HEK293 (cell line): ENCODE data around the gene RAD52.
A peak's percentile ranks its signal among the peaks of the same experiment; 100 is the strongest.

Experiments used
- CTCF ChIA-PET: fragments of 350-600 bp; formaldehyde crosslinking; extraction: SDS; loops from one replicate; lab custom pipeline; 2021; ENCODE audit warnings: antibody characterized with exemption; lab: Yijun Ruan, JAX
- POLR2A ChIA-PET: fragments of 300-600 bp; formaldehyde crosslinking; extraction: SDS; loops from one replicate; lab custom pipeline; 2020; ENCODE audit warnings: antibody characterized with exemption, inconsistent platforms; lab: Yijun Ruan, JAX
- H3K27ac ChIP-seq: fragments of 200-500 bp; sonication (Bioruptor generic); 2 replicates; pipeline ENCODE4 v1.5.1; 2014; ENCODE audit warnings: low read depth, low read length, control low read depth, inconsistent platforms; ENCODE audit errors: extremely low read depth
- H3K36me3 ChIP-seq, 2 experiments: fragments of 200-500 bp in 1 of 2; sonication (Bioruptor generic) in 1 of 2; 1 replicate in 1 of 2; 2 replicates in 1 of 2; pipeline ENCODE4 v1.5.1; 2014 to 2017; ENCODE audit warnings: inconsistent platforms in 2 of 2, low read length in 2 of 2; ENCODE audit not compliant: control insufficient read depth in 2 of 2, insufficient read depth in 1 of 2
- H3K4me1 ChIP-seq: fragments of 200-500 bp; sonication (Bioruptor generic); 2 replicates; pipeline ENCODE4 v1.5.1; 2014; ENCODE audit warnings: mild to moderate bottlenecking, low read length, inconsistent platforms; ENCODE audit not compliant: control insufficient read depth, insufficient read depth
- H3K4me3 ChIP-seq: 2 replicates; pipeline ENCODE4 v1.5.1; 2011; ENCODE audit warnings: low read depth, mild to moderate bottlenecking, control low read depth, low read length, moderate library complexity
- H3K9me3 ChIP-seq: fragments of 200-500 bp; sonication (Bioruptor generic); 2 replicates; pipeline ENCODE4 v1.5.1; 2014; ENCODE audit warnings: low read depth, low read length, inconsistent platforms; ENCODE audit not compliant: control insufficient read depth, insufficient read depth
- HOXA7 ChIP-seq: sonication (generic); formaldehyde crosslinking; IDR thresholded peaks from 2 replicates; pipeline ENCODE4 v1.8.1; 2022; ENCODE audit warnings: missing genetic modification reagents, borderline replicate concordance
- OSR2 ChIP-seq: fragments of 450-650 bp; formaldehyde crosslinking; IDR thresholded peaks from 2 replicates; pipeline ENCODE4 v1.5.1; 2016; ENCODE audit warnings: missing biosample characterization, missing genetic modification characterization
- OVOL3 ChIP-seq: fragments of 450-650 bp; formaldehyde crosslinking; IDR thresholded peaks from 2 replicates; pipeline ENCODE4 v1.5.1; 2016; ENCODE audit warnings: missing biosample characterization, missing genetic modification characterization
- PRDM6 ChIP-seq: fragments of 450-650 bp; formaldehyde crosslinking; IDR thresholded peaks from 2 replicates; pipeline ENCODE4 v1.5.1; 2017; ENCODE audit warnings: missing biosample characterization, missing genetic modification characterization
- RBAK ChIP-seq: fragments of 450-650 bp; formaldehyde crosslinking; IDR thresholded peaks from 2 replicates; pipeline ENCODE4 v1.5.1; 2016; ENCODE audit warnings: missing biosample characterization, missing genetic modification characterization
- SP3 ChIP-seq: fragments of 450-650 bp; formaldehyde crosslinking; IDR thresholded peaks from 2 replicates; pipeline ENCODE4 v1.5.1; 2016; ENCODE audit warnings: missing biosample characterization, missing genetic modification characterization
- ZFHX2 ChIP-seq: fragments of 450-650 bp; formaldehyde crosslinking; conservative IDR thresholded peaks from 2 replicates; pipeline ENCODE4 v1.5.1; 2016; ENCODE audit warnings: missing biosample characterization, missing genetic modification characterization
- ZNF112 ChIP-seq: fragments of 450-650 bp; formaldehyde crosslinking; IDR thresholded peaks from 2 replicates; pipeline ENCODE4 v1.5.0; 2017; ENCODE audit warnings: missing biosample characterization, missing genetic modification characterization
- ZNF211 ChIP-seq: fragments of 450-650 bp; formaldehyde crosslinking; IDR thresholded peaks from 2 replicates; pipeline ENCODE4 v1.5.1; 2016; ENCODE audit warnings: low read depth, missing biosample characterization, missing genetic modification characterization
- ZNF654 ChIP-seq: fragments of 450-650 bp; formaldehyde crosslinking; IDR thresholded peaks from 2 replicates; pipeline ENCODE4 v1.5.1; 2016; ENCODE audit warnings: low read depth, missing biosample characterization, missing genetic modification characterization
- ZNF776 ChIP-seq: fragments of 450-650 bp; formaldehyde crosslinking; IDR thresholded peaks from 2 replicates; pipeline ENCODE4 v1.5.0; 2017; ENCODE audit warnings: missing biosample characterization, missing genetic modification characterization, borderline replicate concordance
- ZNF792 ChIP-seq: fragments of 450-650 bp; formaldehyde crosslinking; IDR thresholded peaks from 2 replicates; pipeline ENCODE4 v1.5.1; 2016; ENCODE audit warnings: missing biosample characterization, missing genetic modification characterization
- TF ChIP-seq, protein P1 (sequence below): fragments of 450-650 bp; formaldehyde crosslinking; IDR thresholded peaks from 2 replicates; pipeline ENCODE4 v1.5.1; 2016; ENCODE audit warnings: missing biosample characterization, missing genetic modification characterization
- TF ChIP-seq, protein P2 (sequence below): fragments of 450-650 bp; formaldehyde crosslinking; IDR thresholded peaks from 2 replicates; pipeline ENCODE4 v1.5.1; 2016; ENCODE audit warnings: missing biosample characterization, missing genetic modification characterization
- TF ChIP-seq, protein P3 (sequence below): fragments of 450-650 bp; formaldehyde crosslinking; IDR thresholded peaks from 2 replicates; pipeline ENCODE4 v1.5.1; 2016; ENCODE audit warnings: missing biosample characterization, missing genetic modification characterization
- TF ChIP-seq, protein P4 (sequence below): fragments of 450-650 bp; formaldehyde crosslinking; IDR thresholded peaks from 2 replicates; pipeline ENCODE4 v1.5.1; 2016; ENCODE audit warnings: missing biosample characterization, missing genetic modification characterization

RAD52 gene

GRCh38 chr12:948238-948637 lies 1.3 kb downstream of the RAD52 start (continued):
- TF ChIP-seq ZNF211 (tag by site-specific recombination), result no peak
- no peak for TF ChIP-seq RBAK (tag by site-specific recombination)
- TF ChIP-seq HOXA7 (CRISPR knock-in tag), result no peak
- TF ChIP-seq, protein P1, sequence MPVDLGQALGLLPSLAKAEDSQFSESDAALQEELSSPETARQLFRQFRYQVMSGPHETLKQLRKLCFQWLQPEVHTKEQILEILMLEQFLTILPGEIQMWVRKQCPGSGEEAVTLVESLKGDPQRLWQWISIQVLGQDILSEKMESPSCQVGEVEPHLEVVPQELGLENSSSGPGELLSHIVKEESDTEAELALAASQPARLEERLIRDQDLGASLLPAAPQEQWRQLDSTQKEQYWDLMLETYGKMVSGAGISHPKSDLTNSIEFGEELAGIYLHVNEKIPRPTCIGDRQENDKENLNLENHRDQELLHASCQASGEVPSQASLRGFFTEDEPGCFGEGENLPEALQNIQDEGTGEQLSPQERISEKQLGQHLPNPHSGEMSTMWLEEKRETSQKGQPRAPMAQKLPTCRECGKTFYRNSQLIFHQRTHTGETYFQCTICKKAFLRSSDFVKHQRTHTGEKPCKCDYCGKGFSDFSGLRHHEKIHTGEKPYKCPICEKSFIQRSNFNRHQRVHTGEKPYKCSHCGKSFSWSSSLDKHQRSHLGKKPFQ (tag by site-specific recombination), result peak; percentile 40; the same call in 1 of the 2 replicates
- TF ChIP-seq, protein P2, sequence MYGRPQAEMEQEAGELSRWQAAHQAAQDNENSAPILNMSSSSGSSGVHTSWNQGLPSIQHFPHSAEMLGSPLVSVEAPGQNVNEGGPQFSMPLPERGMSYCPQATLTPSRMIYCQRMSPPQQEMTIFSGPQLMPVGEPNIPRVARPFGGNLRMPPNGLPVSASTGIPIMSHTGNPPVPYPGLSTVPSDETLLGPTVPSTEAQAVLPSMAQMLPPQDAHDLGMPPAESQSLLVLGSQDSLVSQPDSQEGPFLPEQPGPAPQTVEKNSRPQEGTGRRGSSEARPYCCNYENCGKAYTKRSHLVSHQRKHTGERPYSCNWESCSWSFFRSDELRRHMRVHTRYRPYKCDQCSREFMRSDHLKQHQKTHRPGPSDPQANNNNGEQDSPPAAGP (tag by site-specific recombination), result no peak

DNA sequence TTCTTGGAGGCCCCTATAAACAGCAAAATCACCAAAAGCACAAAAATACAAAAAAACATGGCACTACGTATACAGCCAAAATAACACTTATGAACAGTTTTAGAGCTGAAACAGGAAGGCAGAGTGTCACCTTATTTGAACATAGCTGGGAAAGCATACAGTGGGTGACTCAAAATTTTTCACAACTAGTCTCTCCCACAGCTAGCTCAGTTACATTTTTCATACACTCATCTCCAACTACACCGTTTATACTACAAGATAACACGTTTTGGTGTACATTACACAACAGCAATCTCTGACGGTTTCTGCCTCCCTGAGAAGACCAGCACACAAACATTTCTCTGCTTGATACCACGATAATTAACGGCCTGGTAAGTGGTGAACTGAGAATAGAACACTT lies 2.9 kb downstream of the RAD52 start:
- Histone ChIP-seq H3K4me1 (no peaks in the 10 kb centered on the region), H3K27ac (no peak overlapping the region), H3K9me3 (no peaks in the 10 kb centered on the region), H3K4me3 (no peak overlapping the region), H3K36me3 (peaks cover 21 to 25% of the 10 kb centered on the region in 2 experiments; a peak in 2 of 3 replicates)
- ChIA-PET CTCF (interaction anchor here (0.6 kb wide), 2 partner anchors 48 to 146 kb away, joined by 3 to 4 read pairs; no protein-coding TSS in a partner anchor), POLR2A (no interaction called here)
- no peak for TF ChIP-seq ZNF112 (tag by site-specific recombination)
- TF ChIP-seq, protein P3, sequence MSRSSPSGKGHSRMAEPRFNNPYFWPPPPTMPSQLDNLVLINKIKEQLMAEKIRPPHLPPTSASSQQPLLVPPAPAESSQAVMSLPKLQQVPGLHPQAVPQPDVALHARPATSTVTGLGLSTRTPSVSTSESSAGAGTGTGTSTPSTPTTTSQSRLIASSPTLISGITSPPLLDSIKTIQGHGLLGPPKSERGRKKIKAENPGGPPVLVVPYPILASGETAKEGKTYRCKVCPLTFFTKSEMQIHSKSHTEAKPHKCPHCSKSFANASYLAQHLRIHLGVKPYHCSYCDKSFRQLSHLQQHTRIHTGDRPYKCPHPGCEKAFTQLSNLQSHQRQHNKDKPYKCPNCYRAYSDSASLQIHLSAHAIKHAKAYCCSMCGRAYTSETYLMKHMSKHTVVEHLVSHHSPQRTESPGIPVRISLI (tag by site-specific recombination), result no peak
- TF ChIP-seq ZNF776 (tag by site-specific recombination), result no peak
- TF ChIP-seq, protein P4, sequence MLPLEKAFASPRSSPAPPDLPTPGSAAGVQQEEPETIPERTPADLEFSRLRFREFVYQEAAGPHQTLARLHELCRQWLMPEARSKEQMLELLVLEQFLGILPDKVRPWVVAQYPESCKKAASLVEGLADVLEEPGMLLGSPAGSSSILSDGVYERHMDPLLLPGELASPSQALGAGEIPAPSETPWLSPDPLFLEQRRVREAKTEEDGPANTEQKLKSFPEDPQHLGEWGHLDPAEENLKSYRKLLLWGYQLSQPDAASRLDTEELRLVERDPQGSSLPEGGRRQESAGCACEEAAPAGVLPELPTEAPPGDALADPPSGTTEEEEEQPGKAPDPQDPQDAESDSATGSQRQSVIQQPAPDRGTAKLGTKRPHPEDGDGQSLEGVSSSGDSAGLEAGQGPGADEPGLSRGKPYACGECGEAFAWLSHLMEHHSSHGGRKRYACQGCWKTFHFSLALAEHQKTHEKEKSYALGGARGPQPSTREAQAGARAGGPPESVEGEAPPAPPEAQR (tag by site-specific recombination), result no peak
- no peak for TF ChIP-seq SP3
- no peak for TF ChIP-seq ZNF792 (tag by site-specific recombination)
- TF ChIP-seq ZNF654 (tag by site-specific recombination), result no peak

DNA sequence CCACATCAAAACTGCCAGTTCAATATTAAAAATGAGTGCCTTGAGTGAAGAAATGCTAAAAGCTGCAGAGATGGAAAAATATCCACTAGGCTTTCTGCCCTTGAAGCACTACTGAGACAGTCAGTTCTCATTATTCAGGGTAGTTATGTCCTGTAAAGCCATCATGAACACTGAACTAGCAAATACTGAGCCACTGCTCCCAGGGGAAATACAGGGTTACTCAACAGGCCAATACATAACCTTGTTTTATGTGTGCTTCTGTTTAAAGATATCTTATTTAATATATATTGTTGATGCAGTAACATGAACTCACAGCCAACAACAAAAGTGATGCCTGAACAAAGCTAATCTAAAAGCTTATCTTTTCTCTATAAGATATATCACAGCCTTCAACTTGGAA lies 3.3 kb downstream of the RAD52 start:
- H3K27ac ChIP-seq, result no peak overlapping the region
- no peaks in the 10 kb centered on the region for H3K9me3 ChIP-seq
- H3K4me1 ChIP-seq, result no peaks in the 10 kb centered on the region
- POLR2A ChIA-PET, result no interaction called here
- H3K36me3 ChIP-seq, result peaks cover 21 to 26% of the 10 kb centered on the region in 2 experiments; a peak in 2 of 3 replicates
- H3K4me3 ChIP-seq, result no peak overlapping the region
- TF ChIP-seq ZFHX2, result no peak
- TF ChIP-seq PRDM6 (tag by site-specific recombination), result peak; percentile 49; the same call in 1 of the 2 replicates
- TF ChIP-seq OVOL3 (tag by site-specific recombination), result no peak
- TF ChIP-seq OSR2 (tag by site-specific recombination), result 0 out of 2 replicates have a peak, but pooled peaks have one; percentile 16
- CTCF ChIA-PET, result interaction anchor here (0.6 kb wide), 1 partner anchor 147 kb away, joined by 3 read pairs; no protein-coding TSS in a partner anchor
